ENCODE measurements around the gene CCNE1.

DNA sequence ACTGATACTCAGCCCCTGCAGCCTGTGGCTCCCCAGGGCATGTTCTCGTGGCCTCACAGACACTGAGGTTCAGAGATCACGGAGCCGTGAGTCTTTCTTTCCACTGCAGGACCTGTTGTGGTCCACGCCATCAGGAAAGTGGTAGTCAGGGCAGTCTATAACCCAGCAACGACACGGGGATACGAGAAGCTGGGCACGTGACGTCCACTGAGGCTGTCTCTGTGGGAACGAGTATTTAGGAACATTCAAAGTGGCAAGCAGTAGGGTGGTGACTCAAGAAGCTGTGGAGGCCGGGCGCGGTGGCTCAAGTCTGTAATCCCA lies 29.6 kb upstream of the CCNE1 start:
- no peak for TF ChIP-seq POLR2A (IDR thresholded peaks at IDR 0.05)
- TF ChIP-seq, protein P1, sequence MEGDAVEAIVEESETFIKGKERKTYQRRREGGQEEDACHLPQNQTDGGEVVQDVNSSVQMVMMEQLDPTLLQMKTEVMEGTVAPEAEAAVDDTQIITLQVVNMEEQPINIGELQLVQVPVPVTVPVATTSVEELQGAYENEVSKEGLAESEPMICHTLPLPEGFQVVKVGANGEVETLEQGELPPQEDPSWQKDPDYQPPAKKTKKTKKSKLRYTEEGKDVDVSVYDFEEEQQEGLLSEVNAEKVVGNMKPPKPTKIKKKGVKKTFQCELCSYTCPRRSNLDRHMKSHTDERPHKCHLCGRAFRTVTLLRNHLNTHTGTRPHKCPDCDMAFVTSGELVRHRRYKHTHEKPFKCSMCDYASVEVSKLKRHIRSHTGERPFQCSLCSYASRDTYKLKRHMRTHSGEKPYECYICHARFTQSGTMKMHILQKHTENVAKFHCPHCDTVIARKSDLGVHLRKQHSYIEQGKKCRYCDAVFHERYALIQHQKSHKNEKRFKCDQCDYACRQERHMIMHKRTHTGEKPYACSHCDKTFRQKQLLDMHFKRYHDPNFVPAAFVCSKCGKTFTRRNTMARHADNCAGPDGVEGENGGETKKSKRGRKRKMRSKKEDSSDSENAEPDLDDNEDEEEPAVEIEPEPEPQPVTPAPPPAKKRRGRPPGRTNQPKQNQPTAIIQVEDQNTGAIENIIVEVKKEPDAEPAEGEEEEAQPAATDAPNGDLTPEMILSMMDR (IDR thresholded peaks at IDR 0.05), result no peak
